Chondrocyte (in vitro differentiated cells): ENCODE data around the gene CHAT. TPM values are rescaled to one million over a fixed set of nuclear protein-coding genes. Genes with fewer than 3 reads are reported as not detected.
"Not testable (repeated sequence)": the region's sequence is repeated elsewhere in the genome, so short reads cannot be mapped to it uniquely, and the experiment has no call there.

Experiments used
- DNase-seq: peaks from one replicate; pipeline ENCODE4 v3.0.0; 2021; ENCODE audit warnings: mixed read lengths, low spot score
- H3K27ac Mint-ChIP-seq: one replicate; pipeline ENCODE4 v1.8.0; 2021; ENCODE audit warnings: mild to moderate bottlenecking, moderate library complexity, mixed read lengths; ENCODE audit not compliant: unreplicated experiment
- H3K27me3 Mint-ChIP-seq: 2 replicates; pipeline ENCODE4 v1.8.0; 2021; ENCODE audit warnings: low read depth, mixed read lengths
- H3K36me3 Mint-ChIP-seq: 2 replicates; pipeline ENCODE4 v1.8.0; 2021; ENCODE audit warnings: low read depth, mixed read lengths
- H3K4me1 Mint-ChIP-seq: 2 replicates; pipeline ENCODE4 v1.8.0; 2021; ENCODE audit warnings: low read depth, mild to moderate bottlenecking, mixed read lengths
- H3K4me3 Mint-ChIP-seq: one replicate; pipeline ENCODE4 v1.8.0; 2021; ENCODE audit warnings: mild to moderate bottlenecking, moderate library complexity, mixed read lengths; ENCODE audit not compliant: unreplicated experiment
- H3K9me3 Mint-ChIP-seq: 2 replicates; pipeline ENCODE4 v1.8.0; 2021; ENCODE audit warnings: low read depth, mixed read lengths
- total RNA-seq: library from RNA; stranded (reverse); gene quantifications from 3 replicates; pipeline ENCODE4 v1.2.1, GENCODE V29; 2021
- TF ChIP-seq, protein P1 (sequence below): fragments of 200-600 bp; sonication (generic); IDR thresholded peaks from 2 replicates; pipeline ENCODE4 v1.5.0; 2021; ENCODE audit warnings: antibody characterized with exemption, mild to moderate bottlenecking, moderate library complexity

The CHAT gene
- total RNA-seq, 1 donor from 2014 or later = not detected

DNA sequence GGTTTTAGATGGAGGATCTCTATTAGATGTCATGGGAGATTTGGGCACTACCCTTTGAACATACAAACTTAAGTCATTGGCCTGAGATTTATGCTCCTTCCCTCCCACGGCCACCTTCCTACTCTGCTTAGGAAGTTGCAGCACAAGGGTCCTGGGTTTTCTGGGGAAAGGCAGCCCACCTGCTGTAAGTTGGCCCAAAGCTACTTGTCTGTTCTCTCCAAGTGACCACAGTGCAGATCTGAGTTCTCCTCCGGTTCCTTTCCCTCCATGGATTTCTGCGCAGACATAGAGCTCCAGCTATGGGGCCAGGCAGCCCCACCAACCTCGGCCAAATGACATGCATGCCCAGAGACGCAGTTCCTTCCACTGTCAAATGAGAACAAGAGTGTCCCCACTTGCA, 52.8 kb downstream of the CHAT start:
- H3K36me3 Mint-ChIP-seq = no peaks in the 10 kb centered on the region
- no peak overlapping the region for H3K4me3 Mint-ChIP-seq
- DNase-seq = no peak
- no peaks in the 10 kb centered on the region for H3K4me1 Mint-ChIP-seq
- peaks cover 28% of the 10 kb centered on the region for H3K27me3 Mint-ChIP-seq
- H3K9me3 Mint-ChIP-seq = peaks cover 8% of the 10 kb centered on the region
- TF ChIP-seq, protein P1, sequence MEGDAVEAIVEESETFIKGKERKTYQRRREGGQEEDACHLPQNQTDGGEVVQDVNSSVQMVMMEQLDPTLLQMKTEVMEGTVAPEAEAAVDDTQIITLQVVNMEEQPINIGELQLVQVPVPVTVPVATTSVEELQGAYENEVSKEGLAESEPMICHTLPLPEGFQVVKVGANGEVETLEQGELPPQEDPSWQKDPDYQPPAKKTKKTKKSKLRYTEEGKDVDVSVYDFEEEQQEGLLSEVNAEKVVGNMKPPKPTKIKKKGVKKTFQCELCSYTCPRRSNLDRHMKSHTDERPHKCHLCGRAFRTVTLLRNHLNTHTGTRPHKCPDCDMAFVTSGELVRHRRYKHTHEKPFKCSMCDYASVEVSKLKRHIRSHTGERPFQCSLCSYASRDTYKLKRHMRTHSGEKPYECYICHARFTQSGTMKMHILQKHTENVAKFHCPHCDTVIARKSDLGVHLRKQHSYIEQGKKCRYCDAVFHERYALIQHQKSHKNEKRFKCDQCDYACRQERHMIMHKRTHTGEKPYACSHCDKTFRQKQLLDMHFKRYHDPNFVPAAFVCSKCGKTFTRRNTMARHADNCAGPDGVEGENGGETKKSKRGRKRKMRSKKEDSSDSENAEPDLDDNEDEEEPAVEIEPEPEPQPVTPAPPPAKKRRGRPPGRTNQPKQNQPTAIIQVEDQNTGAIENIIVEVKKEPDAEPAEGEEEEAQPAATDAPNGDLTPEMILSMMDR = no peak
- no peak overlapping the region for H3K27ac Mint-ChIP-seq

DNA sequence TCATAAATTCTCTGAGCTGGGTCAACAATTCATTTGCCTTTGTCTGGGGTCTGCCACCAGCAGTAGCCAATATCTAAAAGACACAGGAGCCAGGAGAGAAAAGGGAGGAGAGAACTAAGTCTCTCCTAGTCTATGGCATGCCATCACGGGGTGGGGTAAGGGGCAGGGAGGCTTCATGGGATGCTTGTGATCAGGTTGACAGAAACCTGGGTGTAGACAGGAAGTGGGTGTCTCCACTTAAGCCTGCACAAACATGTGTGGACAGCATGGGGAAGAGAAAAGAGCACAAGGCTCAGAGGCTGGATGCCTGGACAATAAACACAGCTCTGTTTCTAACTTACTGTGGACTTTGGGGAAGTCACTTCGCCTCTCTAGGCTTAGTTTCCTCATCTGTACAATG, 54.2 kb downstream of the CHAT start:
- Mint-ChIP-seq H3K27me3 (peaks cover 33% of the 10 kb centered on the region), H3K4me1 (no peaks in the 10 kb centered on the region), H3K4me3 (no peak overlapping the region), H3K36me3 (no peaks in the 10 kb centered on the region), H3K27ac (no peak overlapping the region), H3K9me3 (peaks cover 8% of the 10 kb centered on the region)
- no peak for DNase-seq
- TF ChIP-seq, protein P1 = no peak

DNA sequence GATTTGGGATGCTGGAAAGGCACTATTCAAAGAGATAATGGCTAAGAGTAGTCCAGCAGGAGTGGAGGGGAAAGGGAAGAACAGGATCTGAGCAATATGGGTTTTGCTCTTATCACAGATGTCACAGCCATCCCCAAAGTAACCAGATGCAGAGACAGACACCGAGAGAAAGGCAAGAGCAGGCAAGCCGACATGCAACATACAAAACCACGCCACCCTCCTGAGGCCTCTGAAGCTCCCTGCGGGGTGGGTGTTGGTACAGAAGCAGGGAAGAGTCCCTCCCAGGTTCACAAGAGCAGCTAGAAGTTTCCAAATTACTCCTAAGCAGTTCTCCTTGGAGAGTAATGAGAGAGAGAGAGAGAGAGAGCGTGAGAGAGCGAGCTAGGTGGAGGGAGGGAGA, 54.8 kb downstream of the CHAT start:
- no peak overlapping the region for H3K4me3 Mint-ChIP-seq
- peaks cover 40% of the 10 kb centered on the region for H3K27me3 Mint-ChIP-seq
- no peaks in the 10 kb centered on the region for H3K36me3 Mint-ChIP-seq
- TF ChIP-seq, protein P1 = no peak
- H3K27ac Mint-ChIP-seq = no peak overlapping the region
- no peak for DNase-seq
- no peaks in the 10 kb centered on the region for H3K4me1 Mint-ChIP-seq
- H3K9me3 Mint-ChIP-seq = peaks cover 8% of the 10 kb centered on the region

DNA sequence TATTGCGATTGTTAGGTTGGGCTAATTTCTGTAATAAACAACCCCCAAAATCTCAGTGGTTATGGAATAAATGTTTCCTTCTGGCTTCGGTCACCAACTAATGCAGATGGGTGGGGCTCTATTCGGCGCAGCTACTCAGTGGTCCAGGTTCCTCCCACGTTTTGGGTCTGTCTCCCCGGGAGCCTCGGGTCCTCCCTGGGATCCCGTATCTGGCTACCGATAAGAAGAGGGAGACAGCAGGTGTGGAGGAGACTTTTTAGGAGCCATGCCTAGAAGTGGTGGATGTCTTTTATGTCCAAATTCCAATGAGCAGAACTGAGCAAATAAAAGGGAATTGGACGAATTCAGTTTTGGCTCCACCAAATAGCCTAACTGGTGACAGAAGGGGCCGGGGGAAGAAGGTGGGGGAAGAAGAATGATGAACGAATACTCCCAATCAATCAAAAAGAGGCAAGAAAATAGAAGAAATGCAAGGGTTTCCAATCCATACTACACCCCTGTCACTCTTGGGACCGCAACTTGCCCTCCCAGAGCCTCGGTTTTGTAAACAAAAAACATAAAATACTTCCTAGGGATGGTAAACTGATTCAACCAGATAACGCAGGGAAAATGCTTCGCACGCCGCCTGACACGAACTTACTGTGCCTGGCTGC, 65.1 kb downstream of the CHAT start:
- no peak overlapping the region for H3K27ac Mint-ChIP-seq

DNA sequence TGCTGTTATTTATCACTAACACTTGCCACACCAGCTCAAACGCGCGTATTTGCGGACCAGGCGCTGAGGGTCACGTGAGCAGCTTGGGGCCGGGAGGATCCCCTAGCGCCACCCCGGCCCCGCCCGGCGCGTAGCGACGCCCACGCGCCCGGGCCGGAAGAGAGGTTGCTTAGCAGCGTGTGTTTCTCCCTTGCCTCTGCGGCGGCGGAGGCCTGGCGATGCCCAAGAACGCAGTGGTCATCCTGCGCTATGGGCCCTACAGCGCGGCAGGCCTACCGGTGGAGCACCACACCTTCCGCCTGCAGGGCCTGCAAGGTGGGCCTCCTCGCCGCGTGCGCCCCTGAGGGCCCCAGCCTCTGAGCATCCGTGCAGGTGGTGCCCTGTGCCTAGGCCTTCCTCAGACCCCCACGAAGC, 65.7 kb downstream of the CHAT start, which contains the start of gene C10orf53:
TSS of gene C10orf53 (plus strand) at position 172 of the 414 bp plus-strand sequence. CDS start at position 219, 47 bp downstream.
- Mint-ChIP-seq H3K4me1 (peaks cover 4% of the 10 kb centered on the region), H3K4me3 (peak within 1 kb of the TSS; percentile 54), H3K27me3 (peaks cover 52% of the 10 kb centered on the region), H3K9me3 (peaks cover 21% of the 10 kb centered on the region), H3K36me3 (peaks cover 1% of the 10 kb centered on the region), H3K27ac (no peak within 1 kb of the TSS)
- TF ChIP-seq, protein P1 = no peak
- DNase-seq = no peak

More for the DNA sequence above, 65.1 kb downstream of the CHAT start:
- peaks cover 21% of the 10 kb centered on the region for H3K9me3 Mint-ChIP-seq
- H3K27me3 Mint-ChIP-seq = peaks cover 57% of the 10 kb centered on the region
- H3K4me1 Mint-ChIP-seq = peaks cover 4% of the 10 kb centered on the region
- H3K4me3 Mint-ChIP-seq = peak overlapping the region; percentile 54
- peaks cover 1% of the 10 kb centered on the region for H3K36me3 Mint-ChIP-seq
- DNase-seq = no peak
- TF ChIP-seq, protein P1 = no peak

DNA sequence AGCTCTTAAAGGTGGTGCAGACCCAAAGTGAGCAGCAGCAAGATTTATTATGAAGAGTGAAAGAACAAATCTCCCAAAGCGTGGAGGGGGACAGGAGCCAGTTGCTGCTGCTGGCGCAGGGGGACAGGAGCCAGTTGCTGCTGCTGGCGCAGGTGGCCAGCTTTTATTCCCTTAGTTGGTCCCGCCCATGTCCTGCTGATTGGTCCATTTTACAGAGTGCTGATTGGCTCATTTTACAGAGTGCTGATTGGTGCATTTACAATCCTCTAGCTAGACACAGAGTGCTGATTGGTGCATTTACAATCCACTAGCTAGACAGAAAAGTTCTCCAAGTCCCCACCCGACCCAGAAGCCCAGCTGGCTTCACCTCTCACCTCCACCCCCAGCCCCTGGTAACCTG, 68.6 kb downstream of the CHAT start:
- not testable (repeated sequence) for DNase-seq, H3K27ac Mint-ChIP-seq, H3K4me1 Mint-ChIP-seq, H3K36me3 Mint-ChIP-seq, H3K4me3 Mint-ChIP-seq
- Mint-ChIP-seq H3K9me3 (peaks cover 30% of the 10 kb centered on the region), H3K27me3 (peaks cover 40% of the 10 kb centered on the region)
